Stimulated activated CD4-positive, alpha-beta T cell treated with anti-CD3 and anti-CD28 coated beads, TNF-alpha, amount 100 ng/mL, for 4 hours (primary cell): ENCODE results near the gene AKT2.

ENCODE experiments used
- DNase-seq, 3 experiments: peaks; one replicate each; pipeline ENCODE4 v3.0.0-alpha.2; 2020; ENCODE audit warnings: low read depth in 3 of 3

The AKT2 gene

GRCh38 chr19:40235238-40236025 is 49.7 kb downstream of the AKT2 start:
- DNase-seq: no peak

DNA sequence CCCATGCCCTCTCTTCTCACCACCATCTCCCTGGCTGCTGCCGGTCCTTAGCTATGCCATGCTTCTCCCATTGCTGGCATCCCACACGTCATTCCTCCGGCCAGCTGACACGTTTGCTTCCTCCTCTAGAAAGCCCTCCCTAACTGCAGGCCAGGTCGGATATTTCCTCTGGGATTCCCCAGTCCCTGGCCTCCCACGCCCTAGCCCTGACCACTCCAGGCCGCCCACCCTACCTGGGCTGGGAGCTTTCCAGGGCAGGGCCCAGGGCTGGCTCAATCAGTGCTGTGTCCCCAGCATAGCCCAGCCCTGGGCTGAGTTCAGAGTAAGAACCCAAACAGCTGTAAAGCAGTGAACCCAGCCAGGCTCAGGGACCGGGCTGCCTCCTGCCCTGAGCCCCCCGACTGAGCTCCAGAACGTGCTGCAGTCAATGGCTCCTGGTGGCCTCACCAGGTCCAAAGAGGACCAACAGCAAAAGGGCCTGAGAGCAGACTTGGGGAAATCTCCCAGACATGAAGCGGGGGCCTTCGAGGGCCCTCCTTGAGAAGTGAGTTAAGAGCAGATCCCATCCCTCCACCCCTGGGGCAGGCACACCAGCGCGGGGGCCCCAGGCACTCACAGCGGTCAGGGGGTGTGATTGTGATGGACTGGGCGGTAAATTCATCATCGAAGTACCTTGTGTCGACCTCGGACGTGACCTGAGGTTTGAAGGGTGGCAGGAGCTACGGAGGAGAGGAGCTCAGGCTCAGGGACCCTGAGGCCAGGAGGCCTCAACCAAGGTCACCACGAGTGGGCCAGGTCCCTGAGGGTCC is 50.5 kb downstream of the AKT2 start:
- DNase-seq: no peak

- no peak for DNase-seq
Measured at GRCh38 chr19:40233811-40234389, 51.2 kb downstream of the AKT2 start.

DNA sequence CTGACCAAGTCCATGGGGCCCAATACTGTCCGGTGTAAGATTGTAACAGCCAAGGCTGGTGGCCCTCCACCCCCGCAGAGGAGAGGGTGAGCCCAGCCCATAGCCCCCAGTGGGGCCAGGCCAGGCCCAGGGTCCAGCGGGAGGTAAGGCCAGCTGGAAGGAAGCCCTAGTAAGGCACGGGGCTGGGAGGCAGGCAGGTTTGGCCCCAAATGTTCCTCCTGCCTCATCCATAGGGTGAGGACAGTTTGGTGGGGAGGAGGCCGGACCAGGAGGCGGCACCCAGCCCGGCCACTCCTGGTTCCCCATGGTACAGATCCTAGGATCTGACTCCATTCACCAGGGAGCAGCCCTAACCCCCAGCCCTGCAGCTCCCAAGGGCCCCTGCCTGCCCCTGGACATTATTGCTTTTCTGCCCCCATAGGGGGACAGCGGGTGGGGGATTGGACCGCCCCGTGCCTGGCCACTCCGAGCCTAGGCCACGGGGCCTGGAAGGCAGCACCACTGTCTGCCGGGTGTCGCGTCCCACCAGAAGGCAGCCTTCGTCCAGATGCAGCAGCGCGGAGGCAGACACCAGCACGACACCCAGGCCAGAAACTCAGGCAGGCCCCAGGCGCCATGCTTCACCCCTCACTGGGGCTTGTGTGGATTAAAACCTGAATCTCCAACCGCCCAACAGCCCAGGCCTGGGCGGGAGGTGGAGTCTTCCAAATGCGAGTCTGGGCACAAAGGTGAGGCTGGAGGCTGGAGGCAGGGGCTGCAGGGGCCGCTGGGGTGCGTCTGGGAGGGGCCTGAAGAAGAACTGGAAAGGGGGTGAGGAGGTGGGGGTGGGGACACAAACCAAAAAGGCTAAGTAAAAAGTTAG is 52.0 kb downstream of the AKT2 start:
- no peak for DNase-seq

DNA sequence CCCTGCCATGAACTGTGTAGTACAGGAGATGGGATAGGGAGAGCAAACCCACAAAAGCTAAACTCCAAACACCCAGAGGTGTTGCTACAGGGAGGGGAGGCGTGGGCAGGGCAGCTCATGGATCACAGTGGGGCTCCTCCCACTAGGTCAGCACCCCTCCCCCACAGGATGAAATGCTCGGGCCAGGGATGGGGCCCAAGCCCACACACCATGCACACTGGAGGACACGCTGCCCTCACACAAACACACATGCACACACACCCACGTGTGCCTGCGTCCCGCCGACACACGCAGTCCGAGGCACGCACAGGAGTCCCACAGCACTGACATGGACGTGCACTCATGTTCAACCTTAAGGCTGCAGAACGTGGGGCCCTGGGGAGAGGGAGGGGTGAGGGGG is 52.7 kb downstream of the AKT2 start:
- no peak for DNase-seq

DNA sequence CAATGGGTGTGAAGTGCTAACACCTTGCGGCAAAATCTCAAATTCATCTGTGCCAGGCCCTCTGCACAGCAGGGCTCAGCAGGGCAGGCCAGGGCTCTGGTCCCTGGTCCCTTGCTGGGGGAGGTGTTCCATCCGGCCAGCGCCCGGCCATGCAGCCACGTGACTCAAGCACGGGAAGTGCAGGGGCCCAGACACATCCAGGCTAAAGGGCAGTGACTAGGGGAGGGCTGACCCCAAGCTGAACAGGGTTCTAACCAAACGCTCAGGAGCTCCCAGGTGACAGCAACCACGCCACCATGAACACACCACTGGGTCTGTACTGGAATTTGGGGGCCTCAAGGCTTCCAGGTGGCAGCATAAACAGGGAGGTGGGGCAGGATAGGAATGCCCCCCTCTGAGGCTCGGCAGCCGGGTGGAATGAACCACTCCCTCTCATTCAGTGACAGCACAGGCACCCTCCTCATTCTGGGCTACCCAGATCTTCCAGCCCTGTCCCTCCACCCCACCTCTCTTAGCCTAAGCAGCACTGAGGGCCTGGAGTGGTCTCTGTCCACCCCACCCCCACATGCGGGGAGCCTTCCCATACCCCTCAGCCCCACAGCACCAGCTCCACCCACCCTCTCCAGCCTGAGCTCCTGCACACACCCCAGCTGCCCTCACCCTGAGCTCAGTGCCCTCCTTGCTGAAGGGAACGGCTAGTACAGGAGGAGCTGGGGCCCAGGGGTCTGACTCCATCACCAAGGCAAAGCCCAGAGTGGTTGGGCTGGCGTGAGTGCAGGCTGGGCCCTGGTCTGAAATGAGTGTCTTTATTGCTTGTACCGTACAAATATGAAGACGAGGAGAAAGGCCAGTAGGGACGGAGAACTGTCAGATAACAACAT is 53.4 kb downstream of the AKT2 start:
- no peak for DNase-seq

GRCh38 chr19:40231057-40231456 is 54.1 kb downstream of the AKT2 start:
- DNase-seq: no peak

- DNase-seq: no peak
Measured at GRCh38 chr19:40229926-40230417, 55.2 kb downstream of the AKT2 start.

- DNase-seq: no peak
Measured at GRCh38 chr19:40229484-40229883, 55.7 kb downstream of the AKT2 start.

DNA sequence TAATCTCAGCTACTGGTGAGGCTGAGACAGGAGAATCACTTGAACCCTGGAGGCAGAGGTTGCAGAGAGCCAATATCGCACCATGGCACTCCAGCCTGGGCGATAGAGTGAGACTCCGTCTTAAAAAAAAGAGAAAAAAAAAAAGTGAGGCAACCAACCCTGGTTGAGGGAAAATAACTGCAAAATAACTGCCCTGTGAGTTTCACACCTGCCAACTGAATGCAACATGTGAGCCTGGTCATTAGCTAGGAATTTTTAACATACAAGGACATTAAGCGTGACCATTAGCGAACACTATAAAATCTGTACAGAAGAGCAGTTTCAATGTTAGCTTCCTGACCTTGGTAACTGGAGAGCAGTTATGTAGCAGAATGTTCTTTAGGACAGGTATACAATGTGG is 56.3 kb downstream of the AKT2 start:
- no peak for DNase-seq

GRCh38 chr19:40228346-40228745 is 56.8 kb downstream of the AKT2 start:
- no peak for DNase-seq

DNA sequence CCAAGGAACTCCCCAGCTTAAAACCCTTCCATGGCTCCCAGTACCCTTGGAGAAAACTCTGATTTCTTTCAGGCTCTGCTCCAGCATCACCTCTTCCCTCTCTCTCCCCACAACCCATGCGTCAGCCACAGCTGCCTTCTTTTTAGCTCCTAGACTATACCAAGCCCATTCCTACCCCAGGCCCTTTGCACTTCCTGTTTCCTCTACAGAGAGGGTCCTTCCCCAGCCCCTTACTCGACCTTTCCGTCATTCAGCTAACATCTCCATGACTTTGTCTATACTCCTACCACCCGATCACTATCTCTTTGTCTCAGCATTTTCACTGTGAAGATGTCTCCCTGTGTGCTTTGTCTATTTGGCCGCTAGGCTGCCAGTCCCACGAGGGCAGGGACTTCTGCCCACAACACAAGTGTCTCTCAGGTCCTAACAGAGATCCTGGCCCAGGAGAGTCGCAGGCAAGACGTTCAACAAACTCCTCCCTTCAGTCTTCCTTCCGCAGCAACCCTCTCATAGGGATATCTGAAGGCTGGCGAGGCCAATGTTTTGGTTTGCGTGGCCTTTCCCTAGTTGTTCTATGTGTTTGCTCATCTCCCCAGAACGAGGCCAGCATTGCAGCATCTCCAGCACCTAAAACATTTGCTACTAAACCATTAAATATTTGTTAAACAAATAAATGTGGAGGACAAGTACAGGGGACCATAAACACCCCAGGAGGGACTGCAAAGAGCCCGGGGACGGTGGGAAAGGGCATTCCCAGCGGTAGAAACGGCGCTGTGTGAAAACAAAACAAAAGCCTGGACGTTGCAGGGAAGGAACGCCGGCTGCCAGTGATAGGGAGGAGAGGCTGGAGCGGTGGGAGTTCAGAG is 59.5 kb downstream of the AKT2 start:
- DNase-seq: no peak

- DNase-seq: no peak
Measured at GRCh38 chr19:40224342-40225150, 60.6 kb downstream of the AKT2 start.

GRCh38 chr19:40223135-40223822 is 61.9 kb downstream of the AKT2 start:
- peak in 1 of 3 experiments; percentile 16 for DNase-seq

- peak; percentile 39 to 53 (median 45) for DNase-seq
Measured at GRCh38 chr19:40221858-40222619, 63.1 kb downstream of the AKT2 start.

DNA sequence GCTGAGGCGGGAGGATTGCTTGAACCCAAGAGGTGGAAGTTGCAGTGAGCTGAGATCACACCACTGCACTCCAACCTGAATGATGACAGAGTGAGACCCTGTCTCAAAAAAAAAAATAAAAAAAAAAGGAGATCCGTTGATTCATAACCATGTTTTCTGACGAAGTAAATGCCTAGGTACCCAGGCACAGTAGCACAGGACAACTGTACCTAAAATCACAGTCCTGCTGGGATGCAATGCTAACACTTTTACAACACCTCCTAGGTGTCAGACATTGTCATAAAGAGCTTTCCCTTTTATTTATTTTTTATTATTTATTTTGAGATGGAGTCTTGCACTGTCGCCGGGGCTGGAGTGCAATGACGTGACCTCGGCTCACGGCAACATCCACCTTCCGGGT is 64.5 kb downstream of the AKT2 start:
- no peak for DNase-seq

GRCh38 chr19:40219721-40220276 is 65.3 kb downstream of the AKT2 start:
- no peak for DNase-seq
